CD8-positive, alpha-beta memory T cell (primary cell): ENCODE measurements around the gene RERE. TPM values are rescaled to one million over a fixed set of nuclear protein-coding genes. Genes with fewer than 3 reads are reported as not detected.

Experiments used
- CTCF ChIA-PET: fragments of 350-600 bp; sonication (Branson Sonifier 250); formaldehyde crosslinking; loops from one replicate; lab custom pipeline; 2021; ENCODE audit warnings: antibody characterized with exemption; lab: Charles Lee
- POLR2A ChIA-PET: fragments of 350-600 bp; sonication (Branson Sonifier 250); formaldehyde crosslinking; loops from one replicate; lab custom pipeline; 2021; ENCODE audit warnings: antibody characterized with exemption; lab: Charles Lee
- DNase-seq, 5 donors: peaks; one replicate each; pipeline versions ENCODE4 v3.0.0 to v3.0.0-alpha.2; 2020 to 2022; ENCODE audit warnings: mixed read lengths in 1 of 5
- H3K27ac ChIP-seq: one replicate; pipeline ENCODE4 v1.7.0; 2013; ENCODE audit warnings: low read depth, mild to moderate bottlenecking, low read length, moderate library complexity
- H3K27me3 ChIP-seq: 2 replicates; pipeline ENCODE4 v1.7.0; 2013; ENCODE audit warnings: low read length, mild to moderate bottlenecking; ENCODE audit not compliant: insufficient read depth, poor library complexity, severe bottlenecking
- H3K36me3 ChIP-seq: 2 replicates; pipeline ENCODE4 v1.7.0; 2013; ENCODE audit warnings: mild to moderate bottlenecking, low read length, moderate library complexity; ENCODE audit not compliant: insufficient read depth
- H3K4me1 ChIP-seq: 2 replicates; pipeline ENCODE4 v1.7.0; 2013; ENCODE audit warnings: mild to moderate bottlenecking, low read length, moderate library complexity; ENCODE audit not compliant: insufficient read depth
- H3K4me3 ChIP-seq: 2 replicates; pipeline ENCODE4 v1.7.0; 2013; ENCODE audit warnings: mild to moderate bottlenecking, low read length
- H3K9me3 ChIP-seq: 2 replicates; pipeline ENCODE4 v1.7.0; 2013; ENCODE audit warnings: mild to moderate bottlenecking, low read length
- H3K27ac Mint-ChIP-seq, 8 donors: one replicate each; pipeline ENCODE4 v1.8.0; 2020 to 2021; ENCODE audit warnings: mixed read lengths in 8 of 8, mild to moderate bottlenecking in 6 of 8, inconsistent platforms in 3 of 8, moderate library complexity in 3 of 8
- H3K27me3 Mint-ChIP-seq, 2 donors: one replicate each; pipeline ENCODE4 v1.8.0; 2020 to 2021; ENCODE audit warnings: mixed read lengths in 2 of 2, mild to moderate bottlenecking in 1 of 2, moderate library complexity in 1 of 2
- H3K36me3 Mint-ChIP-seq, 3 donors: one replicate each; pipeline ENCODE4 v1.8.0; 2020 to 2021; ENCODE audit warnings: mixed read lengths in 3 of 3, inconsistent platforms in 1 of 3, mild to moderate bottlenecking in 1 of 3
- H3K4me1 Mint-ChIP-seq, 3 donors: one replicate each; pipeline ENCODE4 v1.8.0; 2020 to 2021; ENCODE audit warnings: mixed read lengths in 3 of 3, inconsistent platforms in 1 of 3, mild to moderate bottlenecking in 1 of 3
- H3K4me3 Mint-ChIP-seq, 7 donors: one replicate each; pipeline ENCODE4 v1.8.0; 2020 to 2021; ENCODE audit warnings: mixed read lengths in 7 of 7, mild to moderate bottlenecking in 6 of 7, moderate library complexity in 4 of 7, inconsistent platforms in 2 of 7
- H3K9me3 Mint-ChIP-seq, 5 donors: one replicate each; pipeline ENCODE4 v1.8.0; 2020 to 2022; ENCODE audit warnings: mixed read lengths in 5 of 5, mild to moderate bottlenecking in 3 of 5, moderate library complexity in 2 of 5, inconsistent platforms in 1 of 5
- polyA plus RNA-seq: library from polyadenylated mRNA; unstranded; fragments of 300-500 nt; fragmentation: Illumina TruSeq; gene quantifications from one replicate; pipeline ENCODE4 v1.2.3, GENCODE V29; 2021
- total RNA-seq, 2 experiments: library from RNA; stranded (reverse); gene quantifications; one replicate each; pipeline ENCODE4 v1.2.3, GENCODE V29; 2021

RERE gene
- total and polyA plus RNA-seq, 3 experiments from 2014 or later = 10.9 to 39.2 (median 37.9) TPM

- H3K4me1 Mint-ChIP-seq = peaks cover 13 to 25% (median 21%) of the 10 kb centered on the region in 3 donors
- no peak overlapping the region for H3K4me3 Mint-ChIP-seq
- no peaks in the 10 kb centered on the region for H3K9me3 ChIP-seq
- H3K4me1 ChIP-seq = no peaks in the 10 kb centered on the region
- H3K36me3 Mint-ChIP-seq = peaks cover 14 to 90% (median 19%) of the 10 kb centered on the region in 3 donors
- H3K4me3 ChIP-seq = no peak overlapping the region
- peaks cover 0 to 2% of the 10 kb centered on the region in 2 donors for H3K27me3 Mint-ChIP-seq
- no peaks in the 10 kb centered on the region for H3K9me3 Mint-ChIP-seq
- CTCF ChIA-PET = interaction anchor here (0.6 to 8.8 kb wide), 13 partner anchors 10 to 302 kb away, joined by 3 to 82 read pairs (median 4); partner anchors contain the start of gene ENO1
- H3K27ac Mint-ChIP-seq = peak overlapping the region in 4 of 8 donors; percentile 12 to 72 (median 46)
- peak in 4 of 5 donors; percentile 16 to 60 (median 38) for DNase-seq
- POLR2A ChIA-PET = interaction anchor here (1.6 kb wide), 1 partner anchor 16 kb away, joined by 10 read pairs; the partner anchor contains the start of gene ENO1
- no peak overlapping the region for H3K27ac ChIP-seq
- peaks cover 70% of the 10 kb centered on the region for H3K36me3 ChIP-seq
- H3K27me3 ChIP-seq = no peaks in the 10 kb centered on the region
Measured at GRCh38 chr1:8862528-8862927, 45.1 kb upstream of the RERE start.

DNA sequence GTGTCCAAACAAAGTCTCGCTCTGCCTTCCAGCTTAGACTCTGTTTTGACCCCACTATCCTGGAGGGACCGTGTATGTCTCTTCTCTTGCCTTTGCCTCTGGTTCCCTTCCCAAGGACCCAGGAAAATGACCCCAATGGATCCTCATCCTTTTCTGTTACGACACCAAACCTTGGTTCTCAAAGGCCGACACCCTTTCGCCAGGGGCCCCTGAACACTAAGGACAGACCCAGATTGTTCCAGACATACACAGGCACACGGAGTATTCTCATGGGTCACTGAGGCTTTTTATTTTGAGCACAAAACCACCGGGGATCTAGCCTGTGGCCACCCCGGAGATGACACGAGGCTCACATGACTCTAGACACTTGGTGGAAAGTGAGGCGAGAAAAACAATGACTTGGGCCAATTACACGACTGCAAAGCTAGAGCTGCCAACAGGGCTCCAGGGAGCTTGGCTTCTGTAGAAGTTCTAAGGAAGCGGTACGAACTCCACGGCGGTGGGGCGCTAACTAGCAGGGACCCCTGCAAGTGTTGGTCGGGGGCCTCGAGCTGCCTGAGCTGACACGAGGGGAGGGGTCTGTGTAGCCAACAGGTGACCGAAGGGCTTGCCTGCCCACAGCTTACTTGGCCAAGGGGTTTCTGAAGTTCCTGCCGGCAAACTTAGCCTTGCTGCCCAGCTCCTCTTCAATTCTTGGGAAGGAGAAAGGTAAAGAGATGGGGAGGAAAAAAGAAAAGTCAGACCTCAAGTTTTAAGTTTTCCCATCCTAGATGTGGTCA lies 43.5 kb upstream of the RERE start:
- Histone ChIP-seq H3K27me3 (no peaks in the 10 kb centered on the region), H3K27ac (no peak overlapping the region), H3K4me3 (no peak overlapping the region), H3K4me1 (no peaks in the 10 kb centered on the region), H3K9me3 (no peaks in the 10 kb centered on the region), H3K36me3 (peaks cover 62% of the 10 kb centered on the region)
- CTCF ChIA-PET = interaction anchor here (1.1 to 8.8 kb wide), 7 partner anchors 11 to 300 kb away, joined by 3 to 82 read pairs (median 12); partner anchors contain the start of gene ENO1
- no peak overlapping the region for H3K4me3 Mint-ChIP-seq
- no peak for DNase-seq
- H3K36me3 Mint-ChIP-seq = peaks cover 14 to 88% (median 16%) of the 10 kb centered on the region in 3 donors
- POLR2A ChIA-PET = interaction anchor here (0.6 to 0.9 kb wide), 2 partner anchors 16 to 401 kb away, joined by 3 to 7 read pairs; no protein-coding TSS in a partner anchor
- no peaks in the 10 kb centered on the region for H3K9me3 Mint-ChIP-seq
- H3K27ac Mint-ChIP-seq = no peak overlapping the region
- H3K27me3 Mint-ChIP-seq = peaks cover 0 to 2% of the 10 kb centered on the region in 2 donors
- H3K4me1 Mint-ChIP-seq = peaks cover 10 to 25% (median 17%) of the 10 kb centered on the region in 3 donors

- H3K4me1 Mint-ChIP-seq = peaks cover 10 to 25% (median 17%) of the 10 kb centered on the region in 3 donors
- H3K27ac Mint-ChIP-seq = peak overlapping the region in 7 of 8 donors; percentile 13 to 94 (median 77)
- peak in 4 of 5 donors; percentile 20 to 62 (median 48) for DNase-seq
- POLR2A ChIA-PET = interaction anchor here (1.9 kb wide), 1 partner anchor 19 kb away, joined by 4 read pairs; the partner anchor contains the start of gene ENO1
- Histone ChIP-seq H3K36me3 (peaks cover 44% of the 10 kb centered on the region), H3K4me3 (no peak overlapping the region), H3K9me3 (no peaks in the 10 kb centered on the region), H3K27me3 (no peaks in the 10 kb centered on the region), H3K4me1 (no peaks in the 10 kb centered on the region), H3K27ac (no peak overlapping the region)
- H3K27me3 Mint-ChIP-seq = peaks cover 0 to 2% of the 10 kb centered on the region in 2 donors
- CTCF ChIA-PET = interaction anchor here (1.2 to 8.8 kb wide), 10 partner anchors 9 to 298 kb away, joined by 3 to 82 read pairs (median 6); partner anchors contain the start of gene ENO1
- H3K9me3 Mint-ChIP-seq = no peaks in the 10 kb centered on the region
- peaks cover 14 to 72% (median 16%) of the 10 kb centered on the region in 3 donors for H3K36me3 Mint-ChIP-seq
- H3K4me3 Mint-ChIP-seq = peak overlapping the region in 1 of 7 donors; percentile 18
Measured at GRCh38 chr1:8858888-8859706, 41.7 kb upstream of the RERE start.

GRCh38 chr1:8858112-8858668 lies 40.8 kb upstream of the RERE start:
- Histone ChIP-seq H3K27me3 (no peaks in the 10 kb centered on the region), H3K36me3 (peaks cover 35% of the 10 kb centered on the region), H3K4me1 (no peaks in the 10 kb centered on the region), H3K27ac (no peak overlapping the region), H3K4me3 (no peak overlapping the region), H3K9me3 (no peaks in the 10 kb centered on the region)
- ChIA-PET POLR2A (interaction anchor here (0.6 kb wide), 1 partner anchor 600 kb away, joined by 5 read pairs; no protein-coding TSS in a partner anchor), CTCF (interaction anchor here (1.2 to 8.8 kb wide), 9 partner anchors 8 to 297 kb away, joined by 3 to 82 read pairs (median 6); partner anchors contain the start of gene ENO1)
- peaks cover 10 to 25% (median 17%) of the 10 kb centered on the region in 3 donors for H3K4me1 Mint-ChIP-seq
- H3K9me3 Mint-ChIP-seq = no peaks in the 10 kb centered on the region
- peaks cover 13 to 64% (median 16%) of the 10 kb centered on the region in 3 donors for H3K36me3 Mint-ChIP-seq
- peak overlapping the region in 7 of 8 donors; percentile 62 to 89 (median 78) for H3K27ac Mint-ChIP-seq
- H3K27me3 Mint-ChIP-seq = peaks cover 0 to 2% of the 10 kb centered on the region in 2 donors
- H3K4me3 Mint-ChIP-seq = no peak overlapping the region
- DNase-seq = no peak

- Histone ChIP-seq H3K9me3 (no peaks in the 10 kb centered on the region), H3K27me3 (no peaks in the 10 kb centered on the region), H3K27ac (no peak overlapping the region), H3K4me1 (no peaks in the 10 kb centered on the region), H3K4me3 (no peak overlapping the region), H3K36me3 (peaks cover 22% of the 10 kb centered on the region)
- Mint-ChIP-seq H3K4me3 (no peak overlapping the region), H3K4me1 (peaks cover 10 to 25% (median 17%) of the 10 kb centered on the region in 3 donors), H3K27me3 (peaks cover 0 to 2% of the 10 kb centered on the region in 2 donors), H3K27ac (peak overlapping the region in 1 of 8 donors; percentile 80), H3K36me3 (peaks cover 7 to 51% (median 14%) of the 10 kb centered on the region in 3 donors), H3K9me3 (no peaks in the 10 kb centered on the region)
- POLR2A ChIA-PET = no interaction called here
- CTCF ChIA-PET = interaction anchor here (1.4 to 8.8 kb wide), 3 partner anchors 7 to 22 kb away, joined by 4 to 82 read pairs (median 8); partner anchors contain the start of gene ENO1
- no peak for DNase-seq
Measured at GRCh38 chr1:8856689-8857412, 39.4 kb upstream of the RERE start.

DNA sequence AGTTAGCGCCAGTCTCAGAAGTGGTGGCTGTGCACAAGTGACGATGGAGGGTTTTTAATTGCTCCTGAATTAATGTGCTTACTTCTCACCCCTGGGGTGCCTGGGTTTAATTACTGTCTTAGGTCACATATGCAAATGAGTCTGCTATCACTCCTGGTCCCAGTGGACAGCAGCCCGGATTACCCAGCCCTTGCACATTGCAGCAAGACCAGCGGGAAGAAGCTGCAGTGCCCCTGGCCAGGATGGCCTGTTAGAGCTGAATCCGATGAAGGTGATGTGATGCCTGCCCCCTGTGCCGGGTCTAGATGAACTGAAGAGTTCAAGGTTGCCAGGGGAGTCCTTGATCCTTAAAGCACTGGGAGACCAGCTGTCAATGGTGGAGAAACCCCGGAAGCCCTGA lies 36.8 kb upstream of the RERE start:
- Histone ChIP-seq H3K9me3 (no peaks in the 10 kb centered on the region), H3K4me3 (no peak overlapping the region), H3K27ac (no peak overlapping the region), H3K36me3 (peaks cover 11% of the 10 kb centered on the region), H3K4me1 (no peaks in the 10 kb centered on the region), H3K27me3 (no peaks in the 10 kb centered on the region)
- H3K36me3 Mint-ChIP-seq = peaks cover 0 to 30% (median 4%) of the 10 kb centered on the region in 3 donors
- H3K9me3 Mint-ChIP-seq = no peaks in the 10 kb centered on the region
- H3K4me3 Mint-ChIP-seq = no peak overlapping the region
- H3K27me3 Mint-ChIP-seq = no peaks in the 10 kb centered on the region
- POLR2A ChIA-PET = no interaction called here
- no peak for DNase-seq
- H3K27ac Mint-ChIP-seq = peak overlapping the region in 1 of 8 donors; percentile 70
- CTCF ChIA-PET = no interaction called here
- peaks cover 8 to 15% (median 14%) of the 10 kb centered on the region in 3 donors for H3K4me1 Mint-ChIP-seq
